GM12878 (cell line): ENCODE results near the gene SEMA5A. TPM values are rescaled to one million over a fixed set of nuclear protein-coding genes. Genes with fewer than 3 reads are reported as not detected.

Experiments
- ATAC-seq: fragments of 200-7000 bp; cut with Tn5 transposase; 3 replicates; pipeline ENCODE4 v1.9.1; 2020; ENCODE audit warnings: mild to moderate bottlenecking, moderate library complexity
- BruUV-seq: library from RNA; stranded (reverse); fragments of 400-500 nt; replicated peaks from 2 replicates; lab custom pipeline; 2021; lab: Mats Ljungman, UMichigan
- CTCF ChIA-PET: fragments of 300-600 bp; sonication (Branson Sonifier 250); formaldehyde crosslinking; extraction: SDS; loops from one replicate; lab custom pipeline; 2021; ENCODE audit warnings: inconsistent platforms; lab: Yijun Ruan, JAX
- POLR2A ChIA-PET: fragments of 350-600 bp; formaldehyde crosslinking; extraction: SDS; loops from one replicate; lab custom pipeline; 2021; ENCODE audit warnings: inconsistent platforms; lab: Charles Lee
- RAD21 ChIA-PET: fragments of 300-600 bp; sonication (Branson Sonifier 250); formaldehyde crosslinking; loops from one replicate; lab custom pipeline; 2023; ENCODE audit warnings: antibody characterized with exemption; ENCODE audit not compliant: unreplicated experiment; lab: Charles Lee
- SMC1A ChIA-PET: fragments of 300-600 bp; sonication (Branson Sonifier 250); formaldehyde crosslinking; loops from one replicate; lab custom pipeline; 2023; ENCODE audit not compliant: unreplicated experiment, uncharacterized antibody; lab: Charles Lee
- DNase-seq: peaks from one replicate; pipeline ENCODE4 v3.0.0-alpha.2; 2011; ENCODE audit warnings: low read depth, low spot score
- FAIRE-seq: peaks from 3 replicates; lab custom pipeline; 2011; peaks lifted over from hg19 to GRCh38; lab: Jason Lieb, UNC
- H2AFZ ChIP-seq: 2 replicates; pipeline ENCODE4 v1.6.0; 2011; ENCODE audit warnings: low read depth, low read length, control low read depth; ENCODE audit not compliant: control insufficient read depth
- H3K27ac ChIP-seq: 2 replicates; pipeline ENCODE4 v1.5.1; 2011; ENCODE audit warnings: control low read depth; ENCODE audit not compliant: control insufficient read depth, insufficient read depth
- H3K27me3 ChIP-seq, 2 experiments: replicated peaks in 1 of 2; 2 replicates each; pipeline versions ENCODE4 v1.6.0 to v1.6.1; 2011; ENCODE audit warnings: low read length in 1 of 2; ENCODE audit not compliant: control insufficient read depth in 2 of 2, insufficient read depth in 2 of 2
- H3K36me3 ChIP-seq, 2 experiments: 2 replicates each; pipeline ENCODE4 v1.5.1; 2011; ENCODE audit warnings: low read length in 1 of 2; ENCODE audit not compliant: control insufficient read depth in 2 of 2, insufficient read depth in 2 of 2
- H3K4me1 ChIP-seq: 2 replicates; pipeline ENCODE4 v1.6.1; 2011; ENCODE audit warnings: mild to moderate bottlenecking, low read length, moderate library complexity, mixed read lengths; ENCODE audit not compliant: control insufficient read depth, insufficient read depth
- H3K4me2 ChIP-seq: 2 replicates; pipeline ENCODE4 v1.6.0; 2011; ENCODE audit warnings: control low read depth; ENCODE audit not compliant: control insufficient read depth, insufficient read depth
- H3K4me3 ChIP-seq: fragments of 200-600 bp; sonication (generic); 2 replicates; pipeline ENCODE4 v1.5.1; 2016
- H3K79me2 ChIP-seq: 2 replicates; pipeline ENCODE4 v1.6.0; 2011; ENCODE audit warnings: low read length; ENCODE audit not compliant: control insufficient read depth, insufficient read depth
- H3K9ac ChIP-seq: 2 replicates; pipeline ENCODE4 v1.8.0; 2011; ENCODE audit warnings: low read length, control low read depth, mixed read lengths; ENCODE audit not compliant: control insufficient read depth, insufficient read depth
- H3K9me3 ChIP-seq: replicated peaks from 3 replicates; pipeline ENCODE4 v1.5.1; 2011; ENCODE audit warnings: mild to moderate bottlenecking, low read length; ENCODE audit not compliant: control insufficient read depth, insufficient read depth
- H4K20me1 ChIP-seq: 2 replicates; pipeline ENCODE4 v1.6.0; 2011; ENCODE audit not compliant: control insufficient read depth, insufficient read depth
- BHLHE40 ChIP-seq, 2 experiments: fragments of 450-650 bp in 1 of 2; IDR thresholded peaks; 2 replicates each; pipeline ENCODE4 v1.6.1; 2011 to 2017; ENCODE audit warnings: low read depth in 2 of 2, borderline replicate concordance in 1 of 2, improper control_type of control experiment in 1 of 2, low read length in 1 of 2, mild to moderate bottlenecking in 1 of 2
- GATAD2B ChIP-seq: fragments of 450-650 bp; conservative IDR thresholded peaks from 2 replicates; pipeline ENCODE4 v1.6.1; 2017; ENCODE audit warnings: low read depth, mild to moderate bottlenecking, moderate library complexity
- HSF1 ChIP-seq: fragments of 150-350 bp; IDR thresholded peaks from 2 replicates; pipeline ENCODE4 v1.6.1; 2014; ENCODE audit warnings: mild to moderate bottlenecking, low read depth, low read length
- SREBF1 ChIP-seq: IDR thresholded peaks from 2 replicates; pipeline ENCODE4 v1.6.1; 2012; ENCODE audit warnings: mild to moderate bottlenecking, low read length
- STAT3 ChIP-seq: IDR thresholded peaks from 2 replicates; pipeline ENCODE4 v1.6.1; 2011; ENCODE audit warnings: low read depth, low read length, improper control_type of control experiment
- ZBTB40 ChIP-seq: fragments of 450-650 bp; IDR thresholded peaks from 2 replicates; pipeline ENCODE4 v1.6.1; 2016; ENCODE audit warnings: mild to moderate bottlenecking, moderate library complexity, borderline replicate concordance
- ZNF207 ChIP-seq: fragments of 450-650 bp; IDR thresholded peaks from 2 replicates; pipeline ENCODE4 v1.6.1; 2014; ENCODE audit warnings: antibody characterized with exemption, mild to moderate bottlenecking, borderline replicate concordance
- WGBS: methylation state at CpG from one replicate; pipeline ENCODE4 v1.1.6; 2016; ENCODE audit warnings: low lambda C conversion rate; ENCODE audit not compliant: insufficient replicate concordance, insufficient coverage; ENCODE audit errors: missing lambda C conversion rate; 5-methylcytosine and 5-hydroxymethylcytosine counted together
- in situ Hi-C: fragments of 300-500 bp; cut with MboI; formaldehyde crosslinking; loops from 9 replicates; pipeline ENCODE4 v1.14.3; 2018; ENCODE audit warnings: mixed read lengths
- intact Hi-C: fragments of 100-400 bp; cut with micrococcal nuclease; formaldehyde crosslinking; loops from one replicate; pipeline ENCODE4 v1.14.2; 2022; ENCODE audit not compliant: unreplicated experiment
- polyA plus RNA-seq, 11 experiments: library from polyadenylated mRNA; depleted of rRNA in 4 of 11; unstranded in 6 of 11; stranded (reverse) in 5 of 11; fragments of >200 nt; fragmentation: Nextera tagmentation in 4 of 11; fragmentation: Illumina TruSeq in 1 of 11; extraction: Ambion mirVana in 4 of 11; extraction: Trizol in 1 of 11; gene quantifications; 1 replicate in 1 of 11; 2 replicates in 10 of 11; pipeline versions ENCODE4 v1.2.1 to v1.2.3, GENCODE V29; 2011 to 2016; ENCODE audit warnings: inconsistent platforms in 2 of 11, missing spikeins in 2 of 11, low read depth in 1 of 11
- total RNA-seq, 4 experiments: library from RNA; depleted of rRNA in 3 of 4; stranded (reverse); fragments of >200 nt in 3 of 4; fragmentation: Illumina TruSeq in 1 of 4; extraction: Trizol in 1 of 4; gene quantifications; 2 replicates each; pipeline versions ENCODE4 v1.2.1 to v1.2.3, GENCODE V29; 2013 to 2021

Gene SEMA5A
- total and polyA plus RNA-seq, 10 of the 15 experiments (the other 5 are each of a cell fraction or from before 2014, with no cell fraction given) = 0.03 to 2.4 (median 0.09) TPM; not detected in 1

- TF ChIP-seq HSF1 = no peak
- TF ChIP-seq, all 136 proteins: peak for 0
Observed at GRCh38 chr5:9337928-9338595, 207.8 kb downstream of the SEMA5A start (continued).

- H3K27me3 ChIP-seq = no peaks in the 10 kb centered on the region
- intact Hi-C loops (no loop called here), in situ Hi-C loops (no loop called here)
- POLR2A ChIA-PET = no interaction called here
- 2% methylated on average over 2 of the region's 2 CpGs for WGBS
- SMC1A ChIA-PET = no interaction called here
- DNase-seq (no peak), ATAC-seq (no peak), FAIRE-seq (no peak)
- H4K20me1 ChIP-seq = no peaks in the 10 kb centered on the region
- TF ChIP-seq STAT3 (no peak), ZNF207 (no peak), SREBF1 (no peak), BHLHE40 (IDR thresholded peaks at IDR 0.05; ENCODE audit: borderline replicate concordance in 1 of 2, low read depth in 2 of 2, low read length in 1 of 2) (no peak), GATAD2B (no peak), ZBTB40 (no peak)
- H3K27ac ChIP-seq = no peak overlapping the region
- H3K4me1 ChIP-seq = no peaks in the 10 kb centered on the region
- no peak overlapping the region for H2AFZ ChIP-seq
- CTCF ChIA-PET = no interaction called here
- no peaks in the 10 kb centered on the region for H3K9me3 ChIP-seq
- no TSS peak for BruUV-seq
- H3K4me3 ChIP-seq = no peak overlapping the region
- H3K4me2 ChIP-seq = no peak overlapping the region
- RAD21 ChIA-PET = no interaction called here
- no peaks in the 10 kb centered on the region for H3K36me3 ChIP-seq
- no peak overlapping the region for H3K9ac ChIP-seq
- no peaks in the 10 kb centered on the region for H3K79me2 ChIP-seq
Observed at GRCh38 chr5:9335754-9336495, 209.9 kb downstream of the SEMA5A start.
